ENCODE results near the gene DDC. TPM values are rescaled to one million over a fixed set of nuclear protein-coding genes. Genes with fewer than 3 reads are reported as not detected.

The DDC gene
- total RNA-seq, 1 experiment from 2014 or later: not detected

- Histone ChIP-seq H3K9me3 (ENCODE audit: control insufficient read depth in 1 of 2, insufficient read depth in 1 of 2, low read depth in 1 of 2, low read length in 2 of 2) (no peaks in the 10 kb centered on the region), H3K27me3 (ENCODE audit: insufficient read depth, low read length) (no peaks in the 10 kb centered on the region), H2AFZ (ENCODE audit: low read depth, low read length, poor library complexity, severe bottlenecking) (no peak overlapping the region), H3K36me3 (ENCODE audit: control insufficient read depth in 1 of 2, insufficient read depth in 2 of 2, low read length in 2 of 2) (no peaks in the 10 kb centered on the region), H3K79me2 (ENCODE audit: insufficient read depth, low read length) (no peaks in the 10 kb centered on the region), H3K4me2 (ENCODE audit: low read length) (no peak overlapping the region), H3K27ac (ENCODE audit: low read depth, low read length) (no peak overlapping the region), H3K4me1 (ENCODE audit: control insufficient read depth in 1 of 2, insufficient read depth in 2 of 2, low read length in 2 of 2) (peaks cover 16 to 24% of the 10 kb centered on the region in 2 experiments), H3K4me3 (replicated peaks in 1 of 2; ENCODE audit: low read depth in 1 of 2, low read length in 2 of 2) (no peak overlapping the region), H3K9me2 (ENCODE audit: insufficient read depth) (no peaks in the 10 kb centered on the region), H3K9ac (ENCODE audit: low read length) (no peak overlapping the region), H4K20me1 (ENCODE audit: insufficient read depth) (no peaks in the 10 kb centered on the region)
- POLR2A ChIA-PET: no interaction called here
- intact Hi-C loops (cut with micrococcal nuclease): no loop called here
- RAD21 ChIA-PET (ENCODE audit: low non-redundant PET in 1 of 2, low total read pairs in 2 of 2, uncharacterized antibody in 2 of 2, unreplicated experiment in 2 of 2): no interaction called here
- no TSS peak for BruUV-seq (replicated peaks)
- TF ChIP-seq SP1 (IDR thresholded peaks at IDR 0.05; ENCODE audit: low read depth): no peak
- TF ChIP-seq CTCF (IDR thresholded peaks at IDR 0.05 in 2 of 3, conservative IDR thresholded peaks at IDR 0.05 in 1 of 3; ENCODE audit: borderline replicate concordance in 1 of 3, insufficient read depth in 1 of 3, low read depth in 2 of 3, low read length in 2 of 3): no peak
- no peak for TF ChIP-seq EZH2phosphoT487 (IDR thresholded peaks at IDR 0.05; ENCODE audit: borderline replicate concordance)
- TF ChIP-seq EGR1 (IDR thresholded peaks at IDR 0.05; ENCODE audit: low read depth): no peak
- TF ChIP-seq ZFX (IDR thresholded peaks at IDR 0.05): no peak
- TF ChIP-seq ELF1 (IDR thresholded peaks at IDR 0.05; ENCODE audit: borderline replicate concordance, low read depth): no peak
- no peak for TF ChIP-seq POLR2A (IDR thresholded peaks at IDR 0.05; ENCODE audit: borderline replicate concordance, extremely low read depth, insufficient read depth, insufficient read length)
- TF ChIP-seq EZH2 (IDR thresholded peaks at IDR 0.05): no peak
- TF ChIP-seq REST (IDR thresholded peaks at IDR 0.05; ENCODE audit: low read depth): no peak
- TF ChIP-seq JUND (IDR thresholded peaks at IDR 0.05): no peak
- no peak for TF ChIP-seq ATF3 (IDR thresholded peaks at IDR 0.05)
- no peak for TF ChIP-seq POLR2AphosphoS5 (IDR thresholded peaks at IDR 0.05; ENCODE audit: low read depth, low read length)
- TF ChIP-seq YY1 (IDR thresholded peaks at IDR 0.05; ENCODE audit: extremely low read depth, insufficient replicate concordance, low read depth, low read length): no peak
- no peak for TF ChIP-seq CBX3 (IDR thresholded peaks at IDR 0.05; ENCODE audit: low read depth)
- TF ChIP-seq SRF (IDR thresholded peaks at IDR 0.05; ENCODE audit: low read depth): no peak
- ATAC-seq (no peak), DNase-seq (ENCODE audit: low read depth, low spot score) (no peak)
- CTCF ChIA-PET: no interaction called here
Measured at GRCh38 chr7:50538478-50538877, 26.7 kb downstream of the DDC start.

All from HCT116 (cell line).